ENCODE results near the gene ALX4.

GRCh38 chr11:44346983-44347382, 37.0 kb upstream of the ALX4 start:
- TF ChIP-seq CTCF (IDR thresholded peaks at IDR 0.05) (no peak), EZH2 (IDR thresholded peaks at IDR 0.05) (no peak), EZH2phosphoT487 (IDR thresholded peaks at IDR 0.05) (no peak)

Data from neural progenitor cell (in vitro differentiated cells).